Gastroesophageal sphincter (tissue), 4 donors: Measurements from ENCODE around the gene IKZF1. TPM values are rescaled to one million over a fixed set of nuclear protein-coding genes. Genes with fewer than 3 reads are reported as not detected.

ENCODE experiments used
- ATAC-seq: fragments of 150-250 bp; one replicate; pipeline ENCODE4 v1.9.1; 2016; ENCODE audit warnings: mild to moderate bottlenecking, moderate library complexity
- H3K27ac ChIP-seq, 4 donors: fragments of 200-600 bp; sonication (generic) in 3 of 4; 1 replicate in 3 of 4; 2 replicates in 1 of 4; pipeline ENCODE4 v1.5.1; 2016 to 2019
- H3K27me3 ChIP-seq: fragments of 200-600 bp; sonication (generic); one replicate; pipeline ENCODE4 v1.5.1; 2019
- H3K36me3 ChIP-seq, 2 donors: fragments of 200-600 bp; sonication (generic); one replicate each; pipeline ENCODE4 v1.5.1; 2019; ENCODE audit warnings: control low read depth in 1 of 2
- H3K4me1 ChIP-seq, 3 donors: fragments of 200-600 bp; sonication (generic); 1 replicate in 2 of 3; 2 replicates in 1 of 3; pipeline ENCODE4 v1.5.1; 2016 to 2019; ENCODE audit warnings: control low read depth in 2 of 3
- H3K4me3 ChIP-seq, 2 donors: fragments of 200-600 bp; sonication (generic); one replicate each; pipeline ENCODE4 v1.5.1; 2019; ENCODE audit warnings: mild to moderate bottlenecking in 1 of 2, moderate library complexity in 1 of 2
- H3K9me3 ChIP-seq, 3 donors: fragments of 200-600 bp; sonication (generic); one replicate each; pipeline ENCODE4 v1.5.1; 2017 to 2019; ENCODE audit warnings: control low read depth in 2 of 3
- CTCF ChIP-seq, 4 experiments: fragments of 200-600 bp in 2 of 4; fragments of 450-650 bp in 2 of 4; sonication (generic) in 1 of 4; IDR thresholded peaks; one replicate each; pipeline ENCODE4 v1.5.1; 2017 to 2019; ENCODE audit warnings: antibody characterized with exemption in 4 of 4, mild to moderate bottlenecking in 2 of 4, moderate library complexity in 2 of 4
- EP300 ChIP-seq: sonication (generic); formaldehyde crosslinking; IDR thresholded peaks from one replicate; pipeline ENCODE4 v1.6.1; 2017; ENCODE audit warnings: antibody characterized with exemption, mild to moderate bottlenecking
- POLR2A ChIP-seq, 2 donors: fragments of 450-650 bp; IDR thresholded peaks; one replicate each; pipeline ENCODE4 v1.6.1; 2017; ENCODE audit warnings: antibody characterized with exemption in 2 of 2, mild to moderate bottlenecking in 2 of 2, moderate library complexity in 1 of 2
- POLR2AphosphoS5 ChIP-seq: sonication (generic); formaldehyde crosslinking; IDR thresholded peaks from one replicate; pipeline ENCODE4 v1.6.1; 2017; ENCODE audit warnings: antibody characterized with exemption
- WGBS, 2 donors: methylation state at CpG; one replicate each; pipeline ENCODE4 v1.1.5; 2018; ENCODE audit warnings: low coverage in 1 of 2; 5-methylcytosine and 5-hydroxymethylcytosine counted together
- total RNA-seq, 4 donors: library from RNA; depleted of rRNA; stranded (reverse); fragments of >200 nt; gene quantifications; one replicate each; pipeline ENCODE4 v1.1.0, GENCODE V29; 2016

The IKZF1 gene
- total RNA-seq, 4 donors from 2014 or later = 2.5 to 14.1 (median 5.9) TPM

GRCh38 chr7:50317221-50317678 lies 12.7 kb downstream of the IKZF1 start:
- Histone ChIP-seq H3K27me3 (peaks cover 38% of the 10 kb centered on the region), H3K27ac (no peak overlapping the region), H3K9me3 (no peaks in the 10 kb centered on the region), H3K4me3 (no peak overlapping the region), H3K36me3 (no peaks in the 10 kb centered on the region), H3K4me1 (no peaks in the 10 kb centered on the region)
- no peak for TF ChIP-seq CTCF (IDR thresholded peaks at IDR 0.05)
- TF ChIP-seq POLR2A (IDR thresholded peaks at IDR 0.05) = no peak
- no peak for TF ChIP-seq EP300
- TF ChIP-seq POLR2AphosphoS5 = no peak
- ATAC-seq = no peak
- WGBS, 2 donors = 60 to 77% methylated on average over 6 to 7 of the region's 7 CpGs

GRCh38 chr7:50317697-50318669 lies 13.5 kb downstream of the IKZF1 start:
- H3K4me3 ChIP-seq = no peak overlapping the region
- no peak for TF ChIP-seq POLR2AphosphoS5
- TF ChIP-seq EP300 = no peak
- no peak for TF ChIP-seq CTCF (IDR thresholded peaks at IDR 0.05)
- TF ChIP-seq POLR2A (IDR thresholded peaks at IDR 0.05) = no peak
- no peaks in the 10 kb centered on the region for H3K36me3 ChIP-seq
- ATAC-seq = no peak
- H3K27ac ChIP-seq = no peak overlapping the region
- no peaks in the 10 kb centered on the region for H3K9me3 ChIP-seq
- H3K4me1 ChIP-seq = no peaks in the 10 kb centered on the region
- WGBS, 2 donors = 51 to 62% methylated on average over 6 to 11 of the region's 17 CpGs
- peaks cover 33% of the 10 kb centered on the region for H3K27me3 ChIP-seq

GRCh38 chr7:50321487-50322067 lies 17.1 kb downstream of the IKZF1 start:
- H3K9me3 ChIP-seq = no peaks in the 10 kb centered on the region
- no peak for ATAC-seq
- H3K4me3 ChIP-seq = no peak overlapping the region
- WGBS, 2 donors = 36 to 38% methylated on average over 5 to 6 of the region's 6 CpGs
- H3K27me3 ChIP-seq = peaks cover 13% of the 10 kb centered on the region
- H3K36me3 ChIP-seq = no peaks in the 10 kb centered on the region
- H3K27ac ChIP-seq = no peak overlapping the region
- H3K4me1 ChIP-seq = no peaks in the 10 kb centered on the region
- no peak for TF ChIP-seq CTCF (IDR thresholded peaks at IDR 0.05)
- no peak for TF ChIP-seq EP300
- no peak for TF ChIP-seq POLR2AphosphoS5
- TF ChIP-seq POLR2A (IDR thresholded peaks at IDR 0.05) = no peak

- Histone ChIP-seq H3K27ac (no peak overlapping the region), H3K9me3 (no peaks in the 10 kb centered on the region), H3K27me3 (peaks cover 24% of the 10 kb centered on the region), H3K4me3 (no peak overlapping the region), H3K36me3 (no peaks in the 10 kb centered on the region), H3K4me1 (no peaks in the 10 kb centered on the region)
- 60 to 80% methylated on average over 2 to 3 of the region's 3 CpGs for WGBS, 2 donors
- TF ChIP-seq POLR2AphosphoS5 (no peak), POLR2A (IDR thresholded peaks at IDR 0.05) (no peak), CTCF (IDR thresholded peaks at IDR 0.05) (no peak), EP300 (no peak)
- ATAC-seq = no peak
Measured at GRCh38 chr7:50324113-50324512, 19.6 kb downstream of the IKZF1 start.
